ENCODE data around the gene CD248. TPM values are rescaled to one million over a fixed set of nuclear protein-coding genes. Genes with fewer than 3 reads are reported as not detected.

Gene CD248
- total and polyA plus RNA-seq, 2 donors (not counting 1 experiment from before 2014, with no cell fraction given), result 0.40 to 0.96 TPM

- Histone ChIP-seq H3K36me3 (replicated peaks in 1 of 2; ENCODE audit: control extremely low read depth in 1 of 2, control insufficient read depth in 1 of 2, extremely low read depth in 1 of 2, insufficient read depth in 2 of 2, low read length in 1 of 2) (peaks cover 0 to 49% of the 10 kb centered on the region in 2 experiments), H3K9me3 (ENCODE audit: control extremely low read depth in 1 of 3, control insufficient read depth in 2 of 3, insufficient read depth in 1 of 3, low read length in 2 of 3) (no peaks in the 10 kb centered on the region), H3K9ac (ENCODE audit: low read length) (no peak overlapping the region), H3K27ac (ENCODE audit: low read length in 2 of 2) (no peak overlapping the region), H4K20me1 (ENCODE audit: control insufficient read depth, insufficient read depth, low read length, poor library complexity, severe bottlenecking) (peaks cover 29% of the 10 kb centered on the region), H3K4me3 (ENCODE audit: control extremely low read depth in 1 of 5, extremely low read depth in 1 of 5, insufficient read depth in 1 of 5, low read depth in 2 of 5, low read length in 4 of 5) (no peak overlapping the region), H3K4me1 (ENCODE audit: control insufficient read depth in 2 of 2, insufficient read depth in 2 of 2, low read length in 2 of 2) (peaks cover 15 to 25% of the 10 kb centered on the region in 2 donors), H3K79me2 (ENCODE audit: control insufficient read depth, insufficient read depth, low read length) (peaks cover 4% of the 10 kb centered on the region), H3K27me3 (replicated peaks in 1 of 4; ENCODE audit: control extremely low read depth in 1 of 4, control insufficient read depth in 3 of 4, insufficient read depth in 4 of 4, low read length in 3 of 4) (peaks cover 0 to 9% (median 3%) of the 10 kb centered on the region in 4 experiments), H3K4me2 (replicated peaks; ENCODE audit: low read depth, low read length, poor library complexity, severe bottlenecking) (no peak overlapping the region), H2AFZ (ENCODE audit: insufficient read depth, low read depth, low read length, poor library complexity, severe bottlenecking) (no peak overlapping the region)
- Mint-ChIP-seq H3K4me3 (peak overlapping the region; percentile 84), H3K4me1 (peaks cover 21% of the 10 kb centered on the region), H3K27ac (peak overlapping the region; percentile 26), H3K9me3 (ENCODE audit: insufficient read depth) (no peaks in the 10 kb centered on the region), H3K27me3 (no peaks in the 10 kb centered on the region)
- POLR2A ChIA-PET, result interaction anchor here (2.0 kb wide), 1 partner anchor 25 kb away, joined by 4 read pairs; no protein-coding TSS in a partner anchor
- WGBS (ENCODE audit: insufficient coverage), result 85% methylated on average over 13 of the region's 18 CpGs
- intact Hi-C loops (cut with micrococcal nuclease), result no loop called here
- DNase-seq (no peak), ATAC-seq (ENCODE audit: low read depth) (no peak)
- CTCF ChIA-PET, result interaction anchor here (1.3 to 2.8 kb wide), 3 partner anchors 27 to 51 kb away, joined by 4 to 13 read pairs (median 8); no protein-coding TSS in a partner anchor
- no peak for TF ChIP-seq EZH2 (IDR thresholded peaks at IDR 0.05; ENCODE audit: borderline replicate concordance, insufficient read depth, low read depth, low read length, poor library complexity, severe bottlenecking)
- TF ChIP-seq, protein P1, sequence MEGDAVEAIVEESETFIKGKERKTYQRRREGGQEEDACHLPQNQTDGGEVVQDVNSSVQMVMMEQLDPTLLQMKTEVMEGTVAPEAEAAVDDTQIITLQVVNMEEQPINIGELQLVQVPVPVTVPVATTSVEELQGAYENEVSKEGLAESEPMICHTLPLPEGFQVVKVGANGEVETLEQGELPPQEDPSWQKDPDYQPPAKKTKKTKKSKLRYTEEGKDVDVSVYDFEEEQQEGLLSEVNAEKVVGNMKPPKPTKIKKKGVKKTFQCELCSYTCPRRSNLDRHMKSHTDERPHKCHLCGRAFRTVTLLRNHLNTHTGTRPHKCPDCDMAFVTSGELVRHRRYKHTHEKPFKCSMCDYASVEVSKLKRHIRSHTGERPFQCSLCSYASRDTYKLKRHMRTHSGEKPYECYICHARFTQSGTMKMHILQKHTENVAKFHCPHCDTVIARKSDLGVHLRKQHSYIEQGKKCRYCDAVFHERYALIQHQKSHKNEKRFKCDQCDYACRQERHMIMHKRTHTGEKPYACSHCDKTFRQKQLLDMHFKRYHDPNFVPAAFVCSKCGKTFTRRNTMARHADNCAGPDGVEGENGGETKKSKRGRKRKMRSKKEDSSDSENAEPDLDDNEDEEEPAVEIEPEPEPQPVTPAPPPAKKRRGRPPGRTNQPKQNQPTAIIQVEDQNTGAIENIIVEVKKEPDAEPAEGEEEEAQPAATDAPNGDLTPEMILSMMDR (IDR thresholded peaks at IDR 0.05), result no peak
Observed at GRCh38 chr11:66337103-66337899, 20.5 kb upstream of the CD248 start.
